Gastrocnemius medialis (tissue), 4 donors: ENCODE data around the gene S100A4.

Source experiments
- CTCF ChIP-seq, 5 experiments: fragments of 450-650 bp in 3 of 5; fragments of 200-600 bp in 2 of 5; sonication (generic) in 2 of 5; IDR thresholded peaks in 4 of 5; conservative IDR thresholded peaks in 1 of 5; 1 replicate in 4 of 5; 2 replicates in 1 of 5; pipeline ENCODE4 v1.5.1; 2016 to 2019; ENCODE audit warnings: antibody characterized with exemption in 5 of 5, mild to moderate bottlenecking in 3 of 5, moderate library complexity in 3 of 5
- POLR2A ChIP-seq, 2 donors: fragments of 450-650 bp; IDR thresholded peaks; one replicate each; pipeline ENCODE4 v1.6.1; 2017; ENCODE audit warnings: antibody characterized with exemption in 2 of 2, mild to moderate bottlenecking in 2 of 2, moderate library complexity in 2 of 2

DNA sequence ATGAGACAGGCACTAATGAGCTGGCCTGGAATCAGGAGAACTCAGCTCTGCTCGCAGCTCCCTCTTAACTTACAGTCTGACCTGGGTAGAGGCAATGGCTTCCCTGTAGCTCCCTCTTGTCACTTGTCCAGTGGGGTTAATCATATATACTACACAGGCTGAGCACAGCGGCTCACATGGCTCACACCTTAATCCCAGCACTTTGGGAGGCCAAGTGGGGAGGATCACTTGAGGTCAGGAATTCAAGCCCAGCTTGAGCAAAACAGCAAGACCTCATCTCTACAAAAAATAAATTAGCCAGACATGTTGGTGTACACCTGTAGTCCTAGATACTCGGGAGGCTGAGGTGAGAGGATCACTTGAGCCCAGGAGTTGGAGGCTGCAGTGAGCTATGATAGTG is 14.0 kb downstream of the S100A4 start:
- TF ChIP-seq CTCF (IDR thresholded peaks at IDR 0.05 in 4 of 5, conservative IDR thresholded peaks at IDR 0.05 in 1 of 5): no peak
- TF ChIP-seq POLR2A (IDR thresholded peaks at IDR 0.05): no peak
